HuH-7.5 (cell line): ENCODE results near the gene ITGB5.

Experiments
- DNase-seq: peaks from one replicate; pipeline ENCODE4 v3.0.0; 2011; ENCODE audit warnings: low spot score

ITGB5 gene, protein sequence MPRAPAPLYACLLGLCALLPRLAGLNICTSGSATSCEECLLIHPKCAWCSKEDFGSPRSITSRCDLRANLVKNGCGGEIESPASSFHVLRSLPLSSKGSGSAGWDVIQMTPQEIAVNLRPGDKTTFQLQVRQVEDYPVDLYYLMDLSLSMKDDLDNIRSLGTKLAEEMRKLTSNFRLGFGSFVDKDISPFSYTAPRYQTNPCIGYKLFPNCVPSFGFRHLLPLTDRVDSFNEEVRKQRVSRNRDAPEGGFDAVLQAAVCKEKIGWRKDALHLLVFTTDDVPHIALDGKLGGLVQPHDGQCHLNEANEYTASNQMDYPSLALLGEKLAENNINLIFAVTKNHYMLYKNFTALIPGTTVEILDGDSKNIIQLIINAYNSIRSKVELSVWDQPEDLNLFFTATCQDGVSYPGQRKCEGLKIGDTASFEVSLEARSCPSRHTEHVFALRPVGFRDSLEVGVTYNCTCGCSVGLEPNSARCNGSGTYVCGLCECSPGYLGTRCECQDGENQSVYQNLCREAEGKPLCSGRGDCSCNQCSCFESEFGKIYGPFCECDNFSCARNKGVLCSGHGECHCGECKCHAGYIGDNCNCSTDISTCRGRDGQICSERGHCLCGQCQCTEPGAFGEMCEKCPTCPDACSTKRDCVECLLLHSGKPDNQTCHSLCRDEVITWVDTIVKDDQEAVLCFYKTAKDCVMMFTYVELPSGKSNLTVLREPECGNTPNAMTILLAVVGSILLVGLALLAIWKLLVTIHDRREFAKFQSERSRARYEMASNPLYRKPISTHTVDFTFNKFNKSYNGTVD

DNA sequence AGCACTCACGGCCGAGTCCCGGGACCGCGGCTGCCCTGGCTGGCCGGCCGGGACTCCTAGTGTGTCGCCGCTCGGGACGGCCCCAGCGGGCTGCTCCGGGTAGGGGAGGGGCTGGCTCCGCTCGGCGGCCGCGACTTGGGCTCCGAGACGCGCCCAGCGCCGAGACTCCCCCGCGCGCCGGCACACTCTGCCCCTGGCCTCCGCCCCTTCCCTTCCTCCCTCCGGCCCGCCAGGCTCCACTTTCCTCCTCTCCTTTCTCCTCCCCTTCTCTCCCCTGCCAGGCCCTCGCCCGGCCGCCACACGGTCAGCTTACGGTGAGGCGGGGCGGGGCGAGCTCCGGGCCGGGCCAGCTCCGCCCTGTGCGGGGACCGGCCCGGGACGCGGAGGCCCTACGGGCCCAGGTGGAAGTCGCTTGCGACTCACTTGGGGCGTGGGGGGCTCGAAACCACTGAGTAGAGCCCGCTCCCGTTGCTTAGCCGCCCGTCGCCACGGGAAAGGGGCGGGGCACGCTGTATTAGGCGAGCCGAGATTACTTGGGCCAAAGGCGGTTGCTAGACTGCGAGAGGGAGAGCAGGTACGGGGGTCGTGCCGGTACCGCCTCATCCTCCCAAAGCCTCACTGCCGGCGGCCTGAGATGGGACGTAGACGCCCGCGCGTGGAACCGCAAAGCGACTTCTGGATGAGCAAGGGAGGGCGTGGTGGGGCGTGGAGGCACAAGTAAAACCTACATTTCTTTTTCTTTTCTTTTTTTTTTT is at the start of gene ITGB5:
Gene ITGB5, minus strand, starts transcription at position 189 of the 755 bp plus-strand sequence. CDS start 365 bp downstream, outside the sequence.
- peak; percentile 74 for DNase-seq

- no peak for DNase-seq
Observed at GRCh38 chr3:124935794-124936542, 48.8 kb upstream of the ITGB5 start.

- DNase-seq = no peak
Observed at GRCh38 chr3:124935264-124935663, 48.1 kb upstream of the ITGB5 start.

GRCh38 chr3:124934577-124934976 is 47.4 kb upstream of the ITGB5 start, which contains the start of gene MUC13:
Gene MUC13 (minus strand): TSS chr3:124934751. CDS start chr3:124934712, 39 bp downstream.
- DNase-seq = no peak

GRCh38 chr3:124928333-124929202 is 41.4 kb upstream of the ITGB5 start:
- DNase-seq = no peak

- DNase-seq = no peak
Observed at GRCh38 chr3:124927574-124928045, 40.4 kb upstream of the ITGB5 start.

DNA sequence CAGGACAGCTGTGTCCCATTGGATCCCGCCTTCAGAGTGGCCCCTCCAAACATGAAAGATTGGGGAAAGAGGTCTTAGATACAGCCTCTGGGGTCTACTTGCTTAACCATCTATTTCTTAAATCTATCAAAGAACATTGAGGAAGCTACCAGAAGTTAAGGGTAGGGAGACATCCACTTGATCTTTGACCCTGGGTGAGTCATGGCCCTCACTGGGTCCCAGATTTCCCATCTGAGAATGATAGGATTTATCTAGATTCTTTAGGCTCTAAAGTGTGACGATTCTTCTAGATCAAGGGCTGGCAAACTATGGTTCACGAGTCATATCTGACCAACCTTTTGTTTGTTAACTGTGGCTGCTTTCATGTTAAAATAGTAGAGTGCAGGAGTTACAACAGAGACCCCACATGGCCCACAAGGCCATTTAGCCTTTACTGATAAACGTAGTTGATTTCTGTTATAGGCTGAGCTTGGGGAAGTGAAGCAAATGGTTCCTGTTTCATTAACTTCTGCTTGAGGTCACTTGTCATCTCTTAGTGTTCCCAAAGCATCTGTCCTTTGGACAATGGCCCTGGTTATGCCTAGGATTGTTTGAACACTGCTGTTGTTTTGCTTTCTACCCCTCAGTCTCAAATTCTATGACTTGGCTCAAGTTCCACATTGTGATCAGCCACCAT is 39.4 kb upstream of the ITGB5 start:
- DNase-seq = no peak

GRCh38 chr3:124924741-124925140 is 37.6 kb upstream of the ITGB5 start:
- DNase-seq = no peak

GRCh38 chr3:124923833-124924232 is 36.7 kb upstream of the ITGB5 start:
- no peak for DNase-seq

- no peak for DNase-seq
Observed at GRCh38 chr3:124920718-124921117, 33.6 kb upstream of the ITGB5 start.

DNA sequence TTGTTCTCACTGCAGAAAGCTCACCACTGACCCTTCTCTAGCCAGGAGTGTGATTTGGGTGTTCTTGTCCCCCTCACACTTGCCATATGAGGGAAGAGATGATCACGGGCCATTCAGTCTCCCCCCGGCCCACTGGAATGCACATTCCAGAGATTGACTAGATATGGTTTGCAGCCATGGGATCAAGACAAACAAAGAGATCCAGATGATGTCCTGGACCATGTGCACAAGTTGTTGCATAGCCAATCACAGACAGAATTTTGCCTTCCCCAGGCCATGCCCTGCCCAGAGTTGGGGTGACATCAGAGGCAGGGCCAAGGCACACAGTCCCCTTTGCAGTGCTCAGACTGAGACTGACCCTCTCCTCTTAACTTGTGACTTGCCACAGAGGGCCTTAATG is 32.6 kb upstream of the ITGB5 start:
- no peak for DNase-seq

DNA sequence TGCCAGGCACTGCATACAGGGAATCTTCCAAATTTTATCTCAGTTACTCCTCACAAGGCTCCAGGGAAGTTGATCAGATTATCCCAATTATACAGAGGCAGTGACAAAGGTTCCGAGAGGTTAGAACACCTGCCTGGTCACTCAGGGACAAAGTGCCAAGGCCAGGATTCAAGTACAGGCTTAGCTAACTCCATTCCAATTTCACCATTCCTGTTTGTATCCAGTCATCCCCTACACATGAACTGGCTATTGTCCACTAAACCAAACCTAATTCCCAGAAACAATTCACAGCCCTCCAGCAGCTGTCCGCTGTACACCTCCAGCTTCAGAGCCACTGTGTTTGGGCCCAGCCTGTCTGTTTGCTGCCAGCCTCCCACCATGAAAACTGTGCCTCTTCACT is 31.4 kb upstream of the ITGB5 start:
- no peak for DNase-seq

DNA sequence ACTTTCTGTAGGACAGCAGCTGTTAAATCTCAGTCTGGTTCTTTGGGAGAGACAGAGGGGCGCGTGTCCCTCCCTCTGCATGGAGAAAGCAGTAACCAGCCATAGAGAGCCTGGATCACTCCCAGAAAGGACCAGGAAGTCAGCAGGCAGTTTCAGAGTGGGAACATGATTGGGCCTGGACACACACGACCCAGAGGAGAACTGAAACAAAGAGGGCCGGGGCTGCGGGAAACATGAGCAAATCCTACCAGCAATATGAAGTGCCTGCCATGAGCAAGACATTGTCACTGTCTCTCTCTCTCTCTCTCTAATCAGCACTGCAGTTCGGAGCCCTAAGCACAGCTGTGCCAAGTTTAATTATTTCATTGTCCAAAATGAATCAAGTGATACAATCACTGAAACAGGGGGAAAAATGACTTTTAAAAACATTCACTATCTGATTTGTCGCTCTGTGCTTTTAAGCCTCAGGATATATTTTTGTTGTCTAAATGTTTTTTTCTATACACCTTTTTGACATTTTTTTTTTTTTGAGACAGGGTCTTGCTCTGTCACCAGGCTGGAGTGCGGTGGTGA is 29.8 kb upstream of the ITGB5 start:
- DNase-seq = no peak

DNA sequence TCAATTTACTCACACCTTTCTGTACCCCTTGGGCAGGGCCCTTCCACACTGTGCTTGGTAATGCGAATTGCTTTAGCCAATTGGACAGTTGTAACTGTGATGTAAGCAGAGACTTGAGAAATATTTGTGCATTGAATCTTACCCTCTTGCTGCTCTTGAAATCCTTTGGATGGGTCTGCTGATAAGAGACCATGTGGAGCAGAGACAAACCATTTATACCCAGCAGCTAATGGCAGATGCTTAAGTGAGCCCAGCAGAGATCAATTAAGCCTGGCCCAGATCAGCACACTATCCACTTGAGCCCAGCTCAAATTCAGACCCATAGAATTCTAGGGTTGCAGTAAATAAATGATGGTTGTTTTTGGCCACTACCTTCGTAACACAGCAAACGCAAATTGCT is 28.1 kb upstream of the ITGB5 start:
- DNase-seq = no peak

DNA sequence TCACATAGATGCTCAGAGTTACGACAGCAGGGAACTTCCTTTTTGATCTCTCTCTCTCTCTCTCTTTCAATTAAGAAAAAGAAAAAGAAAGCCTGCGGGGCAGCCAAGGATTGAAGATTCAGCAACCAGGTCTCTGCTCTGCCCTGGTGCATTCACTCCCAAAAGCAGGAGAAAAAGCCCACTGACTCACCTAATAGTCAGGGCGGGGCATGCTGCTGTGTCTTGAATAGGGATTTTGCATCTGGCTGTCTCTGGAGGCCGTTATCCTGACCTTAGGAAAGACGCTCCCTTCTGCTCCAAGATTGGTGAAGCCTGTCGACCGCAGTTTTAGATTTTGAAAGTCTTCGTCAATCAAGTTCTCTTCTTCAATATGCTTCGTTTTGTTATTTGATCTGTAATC is 20.8 kb upstream of the ITGB5 start:
- no peak for DNase-seq

DNA sequence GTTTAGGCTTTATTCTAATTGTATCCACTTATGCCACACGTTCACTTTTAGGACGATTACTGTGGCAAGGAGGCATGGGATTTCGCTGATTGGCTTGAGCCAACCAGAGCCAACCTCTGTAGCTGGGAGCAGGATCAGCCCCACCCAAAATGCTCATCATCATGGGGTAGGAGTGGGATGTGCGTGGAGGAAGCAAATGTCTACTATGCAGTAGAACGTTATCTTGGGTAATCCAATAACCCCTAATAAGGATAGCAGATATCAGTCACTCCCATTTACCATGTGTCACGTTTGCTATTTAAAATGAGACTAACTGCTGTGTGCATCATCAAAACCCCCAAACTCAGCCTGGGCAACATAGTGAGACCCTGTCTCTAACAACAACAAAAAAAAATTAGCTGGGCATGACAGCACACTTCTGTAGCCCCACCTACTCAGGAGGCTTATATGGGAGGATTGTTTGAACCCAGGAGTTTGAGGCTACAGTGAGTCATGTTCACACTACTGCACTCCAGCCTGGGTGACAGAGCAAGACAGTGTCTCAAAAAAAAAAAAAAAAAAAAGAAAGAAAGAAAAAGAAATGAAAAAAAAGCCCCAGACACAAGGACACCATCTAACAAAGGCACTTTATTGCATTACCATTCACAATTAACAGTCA is 17.8 kb upstream of the ITGB5 start:
- DNase-seq = no peak

GRCh38 chr3:124903896-124904834 is 17.0 kb upstream of the ITGB5 start:
- no peak for DNase-seq
